ENCODE data around the gene FBXO44. TPM values are rescaled to one million over a fixed set of nuclear protein-coding genes. Genes with fewer than 3 reads are reported as not detected.

Gene FBXO44
- total and polyA plus RNA-seq, 12 donors = 6.3 to 121 (median 38.1) TPM

- Histone ChIP-seq H3K27me3 (peaks cover 5% of the 10 kb centered on the region), H3K9me3 (replicated peaks in 1 of 3) (no peaks in the 10 kb centered on the region), H3K36me3 (replicated peaks in 1 of 2) (no peaks in the 10 kb centered on the region), H3K4me1 (replicated peaks in 1 of 2) (peaks cover 0 to 7% of the 10 kb centered on the region in 2 donors), H3K27ac (no peak overlapping the region), H3K4me3 (no peak overlapping the region)
- WGBS, 4 donors = 81 to 86% (median 81%) methylated on average over 9 of the region's 9 CpGs
- TF ChIP-seq CTCF (IDR thresholded peaks at IDR 0.05) = no peak
- TF ChIP-seq POLR2A (IDR thresholded peaks at IDR 0.05) = no peak
- intact Hi-C loops (cut with DNase I) = no loop called here
- no peak for DNase-seq
Measured at GRCh38 chr1:11705596-11705995, 50.9 kb downstream of the FBXO44 start.

GRCh38 chr1:11706292-11706691, 51.6 kb downstream of the FBXO44 start:
- Histone ChIP-seq H3K27me3 (no peaks in the 10 kb centered on the region), H3K27ac (no peak overlapping the region), H3K4me3 (no peak overlapping the region), H3K4me1 (replicated peaks in 1 of 2) (peaks cover 0 to 5% of the 10 kb centered on the region in 2 donors), H3K9me3 (replicated peaks in 1 of 3) (no peaks in the 10 kb centered on the region), H3K36me3 (replicated peaks in 1 of 2) (no peaks in the 10 kb centered on the region)
- WGBS, 4 donors = 71 to 95% (median 90%) methylated on average over 4 to 14 of the region's 14 CpGs
- no peak for DNase-seq
- no peak for TF ChIP-seq CTCF (IDR thresholded peaks at IDR 0.05)
- no peak for TF ChIP-seq POLR2A (IDR thresholded peaks at IDR 0.05)
- intact Hi-C loops (cut with DNase I) = no loop called here

- Histone ChIP-seq H3K36me3 (replicated peaks in 1 of 2) (no peaks in the 10 kb centered on the region), H3K4me1 (replicated peaks in 1 of 2) (no peaks in the 10 kb centered on the region), H3K27me3 (peaks cover 4% of the 10 kb centered on the region), H3K4me3 (no peak overlapping the region), H3K27ac (no peak overlapping the region), H3K9me3 (replicated peaks in 1 of 3) (no peaks in the 10 kb centered on the region)
- TF ChIP-seq POLR2A (IDR thresholded peaks at IDR 0.05) (no peak), CTCF (IDR thresholded peaks at IDR 0.05) (no peak)
- 42 to 53% (median 50%) methylated on average over 10 to 17 of the region's 17 CpGs for WGBS, 4 donors
- intact Hi-C loops (cut with DNase I) = no loop called here
- DNase-seq = peak; percentile 54 to 83 (median 76)
Measured at GRCh38 chr1:11707621-11708276, 53.1 kb downstream of the FBXO44 start.

GRCh38 chr1:11708554-11709350, 54.1 kb downstream of the FBXO44 start:
- peaks cover 9% of the 10 kb centered on the region for H3K27me3 ChIP-seq
- DNase-seq = no peak
- TF ChIP-seq CTCF (IDR thresholded peaks at IDR 0.05) = no peak
- no peak for TF ChIP-seq POLR2A (IDR thresholded peaks at IDR 0.05)
- 64 to 76% (median 72%) methylated on average over 3 to 11 of the region's 11 CpGs for WGBS, 4 donors
- intact Hi-C loops (cut with DNase I) = no loop called here
- no peaks in the 10 kb centered on the region for H3K36me3 ChIP-seq (replicated peaks in 1 of 2)
- H3K9me3 ChIP-seq (replicated peaks in 1 of 3) = no peaks in the 10 kb centered on the region
- no peak overlapping the region for H3K27ac ChIP-seq
- no peaks in the 10 kb centered on the region for H3K4me1 ChIP-seq (replicated peaks in 1 of 2)
- H3K4me3 ChIP-seq = no peak overlapping the region

Measured in adrenal gland (tissue), 12 donors.